ENCODE results near the gene CRADD.
"Not testable (repeated sequence)": the region's sequence is repeated elsewhere in the genome, so short reads cannot be mapped to it uniquely, and the experiment has no call there.

Gene CRADD

DNA sequence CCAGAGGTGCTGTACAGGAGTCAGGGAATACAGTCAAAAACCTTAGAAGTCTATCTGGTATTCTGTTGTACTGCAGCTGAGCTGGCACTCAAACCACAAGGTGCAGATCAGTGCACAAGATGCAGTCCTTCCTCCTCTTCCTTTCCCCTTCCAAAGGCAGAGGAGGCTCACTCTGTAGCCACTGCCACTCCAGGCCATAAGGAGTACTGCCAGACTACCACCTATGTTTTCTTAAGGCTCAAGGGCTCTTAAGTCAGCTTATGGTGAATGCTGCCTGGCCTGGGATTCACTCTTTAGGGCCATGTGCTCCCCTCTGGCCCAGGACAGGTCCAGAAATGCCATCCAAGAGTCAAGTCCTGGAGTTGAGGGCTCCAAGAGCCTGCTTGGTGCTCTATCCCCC, 200.3 kb downstream of the CRADD start:
- no peak overlapping the region for H3K4me3 ChIP-seq (ENCODE audit: low read length)
- H3K27me3 ChIP-seq (ENCODE audit: control insufficient read depth, insufficient read depth, low read length), result no peaks in the 10 kb centered on the region
- no peak overlapping the region for H3K27ac ChIP-seq (ENCODE audit: low read depth, low read length)
- H3K9ac ChIP-seq (ENCODE audit: low read length), result no peak overlapping the region
- H3K4me1 ChIP-seq (ENCODE audit: control insufficient read depth, insufficient read depth, low read length), result no peaks in the 10 kb centered on the region
- no peaks in the 10 kb centered on the region for H3K36me3 ChIP-seq (ENCODE audit: control insufficient read depth, insufficient read depth, low read length)

DNA sequence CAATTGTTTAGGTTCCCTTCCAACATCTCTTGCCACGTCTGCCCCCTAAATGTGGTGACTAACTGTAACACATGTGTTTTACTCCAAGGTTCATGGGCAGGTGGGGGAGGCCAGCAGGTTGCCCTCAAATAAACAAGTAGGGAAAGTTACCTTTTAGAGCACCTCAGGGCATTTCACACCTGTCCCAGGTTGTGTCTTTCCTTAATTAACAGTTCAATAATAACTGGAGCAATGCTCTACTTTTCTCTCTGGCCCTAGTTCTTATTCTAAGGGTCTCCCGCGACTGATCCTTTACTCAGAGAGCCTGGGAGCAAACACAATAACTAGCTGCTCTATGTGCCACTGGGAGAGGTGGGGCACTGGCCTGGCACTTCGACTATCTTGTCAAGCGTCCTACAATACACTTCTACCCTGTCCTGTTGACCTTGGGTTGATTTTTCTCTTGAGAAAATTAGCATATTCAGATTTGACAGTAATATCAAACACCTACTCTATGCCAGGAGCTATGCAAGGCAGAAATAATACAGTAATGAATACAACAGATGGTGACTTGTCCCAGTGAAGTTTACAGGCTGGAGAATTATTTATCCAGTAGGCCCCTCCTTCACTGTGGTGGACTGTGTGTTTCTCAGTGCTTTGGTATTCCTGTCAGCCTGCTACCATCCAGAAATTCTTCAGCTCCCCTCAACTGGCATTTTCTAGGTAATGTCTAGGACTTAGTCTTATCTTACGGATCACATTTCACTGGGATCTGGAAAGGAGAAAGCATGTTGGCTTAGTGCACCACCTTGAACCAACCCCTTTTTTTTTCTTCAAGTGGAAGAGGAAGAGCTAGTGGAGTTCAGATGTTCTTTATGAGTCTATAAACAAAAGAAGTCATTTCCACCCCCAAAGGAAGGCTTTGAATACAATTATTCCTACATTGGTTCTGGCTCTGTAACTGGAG, 202.6 kb downstream of the CRADD start:
- Histone ChIP-seq H3K27me3 (ENCODE audit: control insufficient read depth, insufficient read depth, low read length) (no peaks in the 10 kb centered on the region), H3K4me3 (ENCODE audit: low read length) (no peak overlapping the region), H3K27ac (ENCODE audit: low read depth, low read length) (no peak overlapping the region), H3K9ac (ENCODE audit: low read length) (no peak overlapping the region), H3K4me1 (ENCODE audit: control insufficient read depth, insufficient read depth, low read length) (no peaks in the 10 kb centered on the region), H3K36me3 (ENCODE audit: control insufficient read depth, insufficient read depth, low read length) (no peaks in the 10 kb centered on the region)

DNA sequence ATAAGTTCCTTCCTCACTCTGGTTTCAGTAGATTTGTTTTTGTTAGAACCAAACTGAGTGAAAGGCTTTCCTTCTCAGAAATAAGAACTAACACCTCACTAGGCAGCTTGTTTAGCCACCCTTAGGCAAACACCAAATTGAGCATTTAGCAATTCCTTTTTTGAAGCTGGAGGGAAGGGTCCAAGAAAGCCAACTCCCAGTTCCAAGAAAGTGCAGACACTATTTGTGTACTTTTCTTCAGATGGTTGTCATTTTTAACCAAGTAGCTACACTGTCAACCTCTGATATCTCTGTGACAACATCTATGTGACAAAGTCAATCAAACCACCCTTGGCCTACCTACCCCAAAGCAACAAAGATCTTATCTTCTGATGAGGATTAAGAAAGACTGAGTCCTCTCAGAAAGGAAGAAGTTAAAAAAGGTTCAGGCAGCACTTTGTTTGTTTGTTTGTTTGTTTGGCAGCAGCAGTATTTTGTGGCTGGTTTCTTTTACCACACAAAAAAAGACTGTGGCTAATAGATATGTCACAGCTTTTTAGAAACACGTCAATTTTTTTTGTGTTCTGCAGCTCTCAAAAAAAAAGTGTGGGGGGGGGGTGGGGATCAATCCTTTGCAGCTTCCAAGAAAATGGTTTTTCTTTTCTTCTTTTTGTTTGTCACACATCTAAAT, 203.8 kb downstream of the CRADD start:
- H3K27ac ChIP-seq (ENCODE audit: low read depth, low read length), result no peak overlapping the region
- H3K36me3 ChIP-seq (ENCODE audit: control insufficient read depth, insufficient read depth, low read length), result no peaks in the 10 kb centered on the region
- H3K27me3 ChIP-seq (ENCODE audit: control insufficient read depth, insufficient read depth, low read length), result no peaks in the 10 kb centered on the region

DNA sequence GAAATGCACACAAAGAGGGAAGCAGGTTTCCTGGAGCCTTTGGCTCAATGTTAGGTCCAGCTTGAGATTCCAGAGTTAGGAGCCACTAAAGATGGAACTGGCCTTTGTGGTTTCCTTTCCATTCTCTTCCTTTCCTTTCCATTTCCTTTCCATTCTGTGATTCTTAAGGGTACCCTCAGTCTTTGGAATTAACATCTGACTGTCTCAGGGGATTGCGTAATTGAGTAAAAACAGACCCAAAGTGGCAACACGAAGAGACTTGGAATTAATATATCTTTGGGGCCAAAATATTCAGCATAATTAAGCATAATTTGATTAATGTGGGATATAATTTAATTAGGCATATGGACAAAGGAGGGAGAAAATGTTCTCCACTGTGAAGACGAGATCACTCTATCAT, 205.6 kb downstream of the CRADD start:
- Histone ChIP-seq H3K27me3 (ENCODE audit: control insufficient read depth, insufficient read depth, low read length) (no peaks in the 10 kb centered on the region), H3K4me1 (ENCODE audit: control insufficient read depth, insufficient read depth, low read length) (no peaks in the 10 kb centered on the region), H3K27ac (ENCODE audit: low read depth, low read length) (no peak overlapping the region), H3K36me3 (ENCODE audit: control insufficient read depth, insufficient read depth, low read length) (no peaks in the 10 kb centered on the region), H3K4me3 (ENCODE audit: low read length) (no peak overlapping the region), H3K9ac (ENCODE audit: low read length) (no peak overlapping the region)

More for the DNA sequence above, 203.8 kb downstream of the CRADD start:
- Histone ChIP-seq H3K9ac (ENCODE audit: low read length) (no peak overlapping the region), H3K4me3 (ENCODE audit: low read length) (no peak overlapping the region), H3K4me1 (ENCODE audit: control insufficient read depth, insufficient read depth, low read length) (no peaks in the 10 kb centered on the region)

DNA sequence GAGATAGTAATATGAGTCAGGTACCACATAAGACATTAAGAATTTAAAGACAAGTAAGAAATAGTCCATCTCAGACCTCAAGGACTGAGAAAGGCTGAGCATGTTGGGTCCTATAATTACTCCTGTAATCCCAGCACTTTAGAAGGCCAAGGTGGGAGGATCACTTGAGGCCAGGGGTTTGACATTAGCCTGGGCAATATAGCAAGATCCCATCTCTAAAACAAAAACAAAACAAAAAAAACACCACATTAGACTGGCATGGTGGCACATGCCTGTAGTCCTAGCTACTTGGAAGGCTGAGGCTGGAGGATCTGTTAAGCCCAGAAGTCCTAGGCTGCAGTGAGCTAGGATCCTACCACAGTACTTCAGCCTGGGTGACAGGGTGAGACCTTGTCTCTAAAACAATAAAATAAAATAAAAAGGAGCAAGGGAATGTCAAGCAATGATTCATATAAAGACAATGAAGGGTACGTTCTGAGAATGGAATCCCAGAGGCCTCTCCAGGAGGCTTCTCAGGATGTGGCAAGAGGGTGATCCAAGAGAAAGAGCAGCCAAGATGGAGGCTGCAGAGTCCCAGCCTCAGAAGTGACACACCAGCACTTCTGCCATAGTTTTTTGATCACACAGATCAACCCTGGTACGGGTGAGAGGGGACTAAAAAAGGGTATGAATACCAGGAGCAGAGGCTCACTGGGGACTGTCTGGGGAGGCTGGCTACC, 206.4 kb downstream of the CRADD start:
- H3K27ac ChIP-seq (ENCODE audit: low read depth, low read length), result no peak overlapping the region
- H3K4me1 ChIP-seq (ENCODE audit: control insufficient read depth, insufficient read depth, low read length), result no peaks in the 10 kb centered on the region
- no peak overlapping the region for H3K9ac ChIP-seq (ENCODE audit: low read length)
- no peaks in the 10 kb centered on the region for H3K27me3 ChIP-seq (ENCODE audit: control insufficient read depth, insufficient read depth, low read length)
- H3K4me3 ChIP-seq (ENCODE audit: low read length), result no peak overlapping the region
- H3K36me3 ChIP-seq (ENCODE audit: control insufficient read depth, insufficient read depth, low read length), result no peaks in the 10 kb centered on the region

DNA sequence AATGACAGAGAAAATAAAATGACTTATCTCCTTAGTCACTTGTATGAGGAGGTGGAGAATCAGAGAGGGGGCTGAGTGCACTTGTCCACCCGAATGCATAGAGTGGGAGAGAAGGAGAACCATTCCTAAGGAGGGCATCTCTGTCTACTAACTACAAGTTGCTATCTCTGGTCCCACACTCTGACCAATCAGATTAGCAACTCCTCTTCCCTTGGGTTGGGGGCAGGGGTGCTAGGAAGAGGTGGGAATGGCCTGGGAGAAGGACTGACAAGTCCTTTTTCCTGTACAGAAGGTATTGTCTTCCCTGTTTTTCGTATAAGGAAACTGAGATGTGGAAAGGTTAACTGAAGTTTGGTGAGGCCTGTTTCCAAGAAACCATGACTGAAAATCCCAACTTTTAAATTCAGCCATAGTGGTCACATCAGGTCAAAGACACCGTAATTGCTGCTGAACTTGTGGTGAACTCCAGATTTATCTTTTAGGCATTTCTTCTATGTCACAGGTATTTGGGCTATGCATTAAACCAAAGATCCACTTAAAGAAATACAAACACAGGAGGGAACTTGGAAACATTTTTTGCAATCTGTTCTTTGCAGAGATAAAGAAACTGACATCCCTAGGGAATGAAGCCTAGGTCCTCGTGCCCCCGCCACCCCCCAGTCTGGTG, 207.8 kb downstream of the CRADD start:
- no peak overlapping the region for H3K9ac ChIP-seq (ENCODE audit: low read length)
- H3K27ac ChIP-seq (ENCODE audit: low read depth, low read length), result no peak overlapping the region
- no peaks in the 10 kb centered on the region for H3K27me3 ChIP-seq (ENCODE audit: control insufficient read depth, insufficient read depth, low read length)
- no peak overlapping the region for H3K4me3 ChIP-seq (ENCODE audit: low read length)
- H3K36me3 ChIP-seq (ENCODE audit: control insufficient read depth, insufficient read depth, low read length), result no peaks in the 10 kb centered on the region
- H3K4me1 ChIP-seq (ENCODE audit: control insufficient read depth, insufficient read depth, low read length), result no peaks in the 10 kb centered on the region

DNA sequence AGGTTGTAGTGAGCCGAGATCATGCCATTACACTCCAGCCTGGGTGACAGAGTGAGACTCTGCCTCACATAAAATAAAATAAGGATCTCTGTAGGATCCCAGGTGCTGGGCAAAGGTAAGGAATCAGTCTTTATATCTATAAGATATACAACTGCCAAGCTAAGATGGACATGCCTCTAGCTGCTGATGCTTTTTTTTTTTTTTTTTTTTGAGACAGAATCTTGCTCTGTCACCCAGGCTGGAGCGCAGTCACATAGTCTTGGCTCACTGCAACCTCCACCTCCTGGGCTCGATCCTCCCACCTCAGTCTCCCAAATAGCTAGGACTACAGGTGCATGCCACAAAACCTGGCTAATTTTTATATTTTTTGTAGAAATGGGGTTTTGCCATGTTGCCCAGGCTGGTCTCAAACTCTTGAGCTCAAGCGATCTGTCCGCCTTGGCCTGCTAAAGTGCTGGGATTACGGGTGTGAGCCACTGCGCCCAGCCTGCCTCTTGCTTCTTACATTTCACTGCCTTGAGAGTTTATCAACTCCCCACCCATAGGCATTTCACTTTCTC, 208.9 kb downstream of the CRADD start:
- not testable (repeated sequence) for H3K4me3 ChIP-seq (ENCODE audit: low read length); H3K9ac ChIP-seq (ENCODE audit: low read length); H3K27me3 ChIP-seq (ENCODE audit: control insufficient read depth, insufficient read depth, low read length); H3K4me1 ChIP-seq (ENCODE audit: control insufficient read depth, insufficient read depth, low read length); H3K36me3 ChIP-seq (ENCODE audit: control insufficient read depth, insufficient read depth, low read length); H3K27ac ChIP-seq (ENCODE audit: low read depth, low read length)

DNA sequence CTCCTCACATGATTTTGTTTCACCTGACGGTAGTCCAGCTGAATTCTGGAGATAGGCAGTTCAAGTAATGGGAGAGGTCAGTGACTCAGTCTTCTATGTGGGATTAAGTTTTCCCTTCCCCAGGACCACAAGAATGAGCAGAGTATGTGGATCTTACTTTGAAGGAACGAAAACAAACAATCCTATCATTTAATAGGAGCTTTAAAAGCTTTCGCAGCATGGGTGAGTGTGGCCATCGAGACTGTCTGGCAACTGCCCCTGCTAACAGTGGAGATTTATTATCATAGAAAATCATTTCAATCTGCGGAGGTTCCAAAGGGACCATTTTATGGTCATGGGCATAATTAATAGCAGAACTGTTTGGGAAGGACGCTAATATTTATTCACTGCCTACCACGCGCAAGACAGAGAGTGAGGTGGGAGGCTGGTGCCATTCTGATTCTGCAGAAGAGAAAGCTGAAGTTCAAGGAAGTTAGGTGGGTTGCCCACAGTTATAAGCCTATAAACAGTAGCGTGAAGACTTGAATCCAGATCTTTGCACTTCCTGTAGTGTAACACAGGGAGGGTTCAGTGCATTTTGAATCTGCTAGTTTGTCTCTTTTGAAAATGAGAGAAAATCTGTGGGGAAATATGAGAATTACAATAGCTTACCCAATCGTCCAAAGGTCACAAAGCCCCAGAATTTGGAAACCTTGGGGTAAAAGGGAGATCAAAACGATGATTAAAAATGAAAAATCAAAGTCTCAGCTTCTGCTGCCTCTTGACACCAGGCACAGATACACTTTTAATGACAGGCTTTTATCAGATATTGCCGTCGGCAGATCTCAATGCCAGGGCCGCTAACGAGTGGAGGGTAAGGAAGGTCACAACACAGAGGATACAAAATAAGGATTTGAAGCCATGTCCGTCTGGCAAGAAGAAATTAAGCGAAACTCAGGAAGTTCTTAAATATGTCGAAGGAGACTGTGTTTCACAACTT, 209.6 kb downstream of the CRADD start:
- Histone ChIP-seq H3K9ac (ENCODE audit: low read length) (no peak overlapping the region), H3K27me3 (ENCODE audit: control insufficient read depth, insufficient read depth, low read length) (no peaks in the 10 kb centered on the region), H3K4me3 (ENCODE audit: low read length) (no peak overlapping the region), H3K27ac (ENCODE audit: low read depth, low read length) (no peak overlapping the region), H3K36me3 (ENCODE audit: control insufficient read depth, insufficient read depth, low read length) (no peaks in the 10 kb centered on the region), H3K4me1 (ENCODE audit: control insufficient read depth, insufficient read depth, low read length) (no peaks in the 10 kb centered on the region)

DNA sequence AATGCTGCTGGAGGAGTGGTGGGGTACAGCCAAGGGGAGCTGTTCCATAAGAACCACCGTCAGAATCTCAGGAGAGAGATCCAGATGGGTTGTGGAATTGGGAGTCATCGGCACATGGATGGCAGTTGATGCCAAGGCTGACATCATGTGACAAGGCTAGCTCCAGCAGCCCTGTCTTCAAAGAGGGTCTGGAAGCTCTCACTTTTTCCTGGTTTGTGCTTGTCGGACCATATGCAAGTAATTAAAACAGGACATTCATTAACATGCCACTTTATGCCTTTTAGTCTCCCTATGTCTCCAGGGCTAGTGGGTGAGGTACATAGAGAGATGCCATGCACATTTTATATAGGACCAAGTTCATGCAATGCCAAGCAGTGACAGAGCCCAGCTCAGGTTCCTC, 211.8 kb downstream of the CRADD start:
- Histone ChIP-seq H3K36me3 (ENCODE audit: control insufficient read depth, insufficient read depth, low read length) (no peaks in the 10 kb centered on the region), H3K27me3 (ENCODE audit: control insufficient read depth, insufficient read depth, low read length) (no peaks in the 10 kb centered on the region), H3K4me1 (ENCODE audit: control insufficient read depth, insufficient read depth, low read length) (peaks cover 4% of the 10 kb centered on the region), H3K4me3 (ENCODE audit: low read length) (no peak overlapping the region), H3K9ac (ENCODE audit: low read length) (no peak overlapping the region), H3K27ac (ENCODE audit: low read depth, low read length) (no peak overlapping the region)

DNA sequence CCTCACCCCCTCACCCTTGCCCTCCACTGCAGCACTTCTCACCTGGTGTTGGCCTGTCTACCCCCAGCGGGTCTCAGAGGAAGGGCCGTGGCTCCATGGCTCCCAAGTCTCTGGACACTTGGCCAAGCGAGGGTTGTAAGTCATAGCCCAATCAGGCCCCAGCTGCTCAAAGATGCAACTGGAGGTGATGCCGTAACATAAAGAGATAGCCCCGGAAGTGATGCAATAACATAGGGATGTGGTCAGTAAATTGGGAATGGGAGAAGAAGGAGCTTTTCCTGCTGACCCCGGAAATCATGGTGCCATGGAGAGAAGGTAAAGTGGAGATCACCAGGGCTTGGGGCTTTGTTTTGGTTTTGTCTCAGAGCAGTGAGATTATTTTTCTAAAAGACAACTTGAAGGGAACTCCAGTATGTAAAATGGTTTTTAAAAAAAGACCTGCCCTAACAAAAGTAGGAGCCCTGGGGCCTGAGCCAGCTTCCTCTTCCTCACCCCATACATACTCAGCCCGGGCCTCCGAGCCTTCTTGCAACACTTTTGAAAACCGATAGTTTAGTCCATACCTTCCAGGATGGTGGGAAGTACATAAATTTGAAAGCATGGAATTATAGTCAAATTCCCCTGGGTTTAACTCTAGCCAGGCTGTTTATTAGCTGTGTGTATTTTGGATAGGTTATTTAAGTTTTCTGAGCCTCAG, 212.5 kb downstream of the CRADD start:
- Histone ChIP-seq H3K9ac (ENCODE audit: low read length) (no peak overlapping the region), H3K4me1 (ENCODE audit: control insufficient read depth, insufficient read depth, low read length) (peaks cover 11% of the 10 kb centered on the region), H3K27ac (ENCODE audit: low read depth, low read length) (no peak overlapping the region)

More for the DNA sequence above, 212.5 kb downstream of the CRADD start:
- Histone ChIP-seq H3K27me3 (ENCODE audit: control insufficient read depth, insufficient read depth, low read length) (no peaks in the 10 kb centered on the region), H3K36me3 (ENCODE audit: control insufficient read depth, insufficient read depth, low read length) (no peaks in the 10 kb centered on the region), H3K4me3 (ENCODE audit: low read length) (no peak overlapping the region)
